ENCODE measurements around the gene COL9A2.

The COL9A2 gene

GRCh38 chr1:40314721-40315238 is 2.3 kb downstream of the COL9A2 start:
- DNase-seq, result no peak
- Mint-ChIP-seq H3K27me3 (peaks cover 68% of the 10 kb centered on the region), H3K36me3 (peaks cover 2% of the 10 kb centered on the region), H3K4me3 (peak overlapping the region; percentile 28), H3K4me1 (peaks cover 54% of the 10 kb centered on the region), H3K27ac (no peak overlapping the region), H3K9me3 (no peaks in the 10 kb centered on the region)
- CTCF ChIA-PET, result interaction anchor here (0.6 to 6.2 kb wide), 22 partner anchors 9 to 236 kb away, joined by 3 to 73 read pairs (median 5); partner anchors contain the start of gene RLF

- CTCF ChIA-PET, result interaction anchor here (0.7 to 6.2 kb wide), 17 partner anchors 14 to 174 kb away, joined by 3 to 73 read pairs (median 5); partner anchors contain the start of gene RLF
- DNase-seq, result no peak
- Mint-ChIP-seq H3K36me3 (peaks cover 2% of the 10 kb centered on the region), H3K27ac (no peak overlapping the region), H3K9me3 (no peaks in the 10 kb centered on the region), H3K4me1 (peaks cover 52% of the 10 kb centered on the region), H3K4me3 (no peak overlapping the region), H3K27me3 (peaks cover 62% of the 10 kb centered on the region)
These were observed 2.9 kb downstream of the COL9A2 start for GRCh38 chr1:40313958-40314720.

- no peak for DNase-seq
- H3K4me1 Mint-ChIP-seq, result peaks cover 45% of the 10 kb centered on the region
- CTCF ChIA-PET, result interaction anchor here (0.8 to 6.1 kb wide), 7 partner anchors 25 to 169 kb away, joined by 3 to 73 read pairs (median 5); no protein-coding TSS in a partner anchor
- H3K36me3 Mint-ChIP-seq, result peaks cover 2% of the 10 kb centered on the region
- H3K27me3 Mint-ChIP-seq, result peaks cover 55% of the 10 kb centered on the region
- no peak overlapping the region for H3K4me3 Mint-ChIP-seq
- H3K9me3 Mint-ChIP-seq, result no peaks in the 10 kb centered on the region
- H3K27ac Mint-ChIP-seq, result no peak overlapping the region
These were observed 3.6 kb downstream of the COL9A2 start for GRCh38 chr1:40313329-40313957.

- Mint-ChIP-seq H3K27me3 (peaks cover 46% of the 10 kb centered on the region), H3K9me3 (no peaks in the 10 kb centered on the region), H3K36me3 (no peaks in the 10 kb centered on the region), H3K27ac (peak overlapping the region; percentile 21), H3K4me3 (no peak overlapping the region), H3K4me1 (peaks cover 39% of the 10 kb centered on the region)
- peak; percentile 50 for DNase-seq
- CTCF ChIA-PET, result interaction anchor here (1.2 to 1.7 kb wide), 3 partner anchors 26 to 169 kb away, joined by 3 to 5 read pairs (median 5); no protein-coding TSS in a partner anchor
These were observed 4.6 kb downstream of the COL9A2 start for GRCh38 chr1:40312238-40313205.

- Mint-ChIP-seq H3K4me3 (no peak overlapping the region), H3K9me3 (no peaks in the 10 kb centered on the region), H3K27me3 (peaks cover 37% of the 10 kb centered on the region), H3K36me3 (no peaks in the 10 kb centered on the region), H3K4me1 (peaks cover 34% of the 10 kb centered on the region), H3K27ac (peak overlapping the region; percentile 8)
- CTCF ChIA-PET, result interaction anchor here (1.2 kb wide), 1 partner anchor 27 kb away, joined by 5 read pairs; no protein-coding TSS in a partner anchor
- DNase-seq, result no peak
These were observed 5.4 kb downstream of the COL9A2 start for GRCh38 chr1:40311692-40312091.

- Mint-ChIP-seq H3K9me3 (no peaks in the 10 kb centered on the region), H3K27me3 (peaks cover 32% of the 10 kb centered on the region), H3K27ac (no peak overlapping the region), H3K4me3 (no peak overlapping the region), H3K36me3 (no peaks in the 10 kb centered on the region), H3K4me1 (peaks cover 31% of the 10 kb centered on the region)
- CTCF ChIA-PET, result interaction anchor here (1.2 to 1.7 kb wide), 2 partner anchors 27 to 158 kb away, joined by 5 to 10 read pairs; no protein-coding TSS in a partner anchor
- DNase-seq, result no peak
These were observed 6.0 kb downstream of the COL9A2 start for GRCh38 chr1:40310983-40311642.

GRCh38 chr1:40310129-40310461 is 7.0 kb downstream of the COL9A2 start:
- peaks cover 22% of the 10 kb centered on the region for H3K27me3 Mint-ChIP-seq
- no peak overlapping the region for H3K27ac Mint-ChIP-seq
- peaks cover 21% of the 10 kb centered on the region for H3K4me1 Mint-ChIP-seq
- H3K4me3 Mint-ChIP-seq, result no peak overlapping the region
- no peaks in the 10 kb centered on the region for H3K36me3 Mint-ChIP-seq
- no peak for DNase-seq
- no peaks in the 10 kb centered on the region for H3K9me3 Mint-ChIP-seq
- CTCF ChIA-PET, result interaction anchor here (1.7 kb wide), 1 partner anchor 157 kb away, joined by 10 read pairs; no protein-coding TSS in a partner anchor

GRCh38 chr1:40309374-40310128 is 7.5 kb downstream of the COL9A2 start:
- Mint-ChIP-seq H3K4me1 (peaks cover 16% of the 10 kb centered on the region), H3K27me3 (peaks cover 16% of the 10 kb centered on the region), H3K4me3 (no peak overlapping the region), H3K9me3 (no peaks in the 10 kb centered on the region), H3K36me3 (no peaks in the 10 kb centered on the region), H3K27ac (no peak overlapping the region)
- CTCF ChIA-PET, result interaction anchor here (1.7 kb wide), 1 partner anchor 157 kb away, joined by 10 read pairs; no protein-coding TSS in a partner anchor
- DNase-seq, result no peak

GRCh38 chr1:40308036-40308727 is 8.9 kb downstream of the COL9A2 start:
- H3K4me1 Mint-ChIP-seq, result peaks cover 9% of the 10 kb centered on the region
- H3K4me3 Mint-ChIP-seq, result no peak overlapping the region
- CTCF ChIA-PET, result no interaction called here
- H3K27me3 Mint-ChIP-seq, result peaks cover 4% of the 10 kb centered on the region
- no peaks in the 10 kb centered on the region for H3K36me3 Mint-ChIP-seq
- H3K9me3 Mint-ChIP-seq, result no peaks in the 10 kb centered on the region
- H3K27ac Mint-ChIP-seq, result no peak overlapping the region
- DNase-seq, result no peak

- Mint-ChIP-seq H3K4me3 (no peak overlapping the region), H3K36me3 (no peaks in the 10 kb centered on the region), H3K27ac (no peak overlapping the region), H3K9me3 (no peaks in the 10 kb centered on the region), H3K27me3 (peaks cover 4% of the 10 kb centered on the region), H3K4me1 (peaks cover under 1% of the 10 kb centered on the region)
- CTCF ChIA-PET, result no interaction called here
- DNase-seq, result no peak
These were observed 9.9 kb downstream of the COL9A2 start for GRCh38 chr1:40307186-40307585.

GRCh38 chr1:40306296-40306695 is 10.8 kb downstream of the COL9A2 start:
- Mint-ChIP-seq H3K4me1 (no peaks in the 10 kb centered on the region), H3K4me3 (no peak overlapping the region), H3K36me3 (no peaks in the 10 kb centered on the region), H3K27me3 (no peaks in the 10 kb centered on the region), H3K27ac (no peak overlapping the region), H3K9me3 (no peaks in the 10 kb centered on the region)
- DNase-seq, result no peak
- CTCF ChIA-PET, result interaction anchor here (1.3 to 2.0 kb wide), 4 partner anchors 10 to 162 kb away, joined by 6 to 19 read pairs (median 8); partner anchors contain the start of gene COL9A2

GRCh38 chr1:40305871-40306270 is 11.2 kb downstream of the COL9A2 start:
- Mint-ChIP-seq H3K36me3 (no peaks in the 10 kb centered on the region), H3K4me1 (no peaks in the 10 kb centered on the region), H3K4me3 (no peak overlapping the region), H3K27ac (no peak overlapping the region), H3K27me3 (no peaks in the 10 kb centered on the region), H3K9me3 (no peaks in the 10 kb centered on the region)
- no peak for DNase-seq
- CTCF ChIA-PET, result interaction anchor here (1.0 to 2.0 kb wide), 6 partner anchors 10 to 162 kb away, joined by 4 to 19 read pairs (median 8); partner anchors contain the start of gene COL9A2
